Heart left ventricle (tissue), 13 donors: Measurements from ENCODE around the gene STEAP3.

Experiments used
- CTCF ChIP-seq, 12 donors: fragments of 200-600 bp; sonication (generic) in 4 of 12; IDR thresholded peaks; one replicate each; pipeline versions ENCODE4 v1.5.0 to v1.8.0; 2018 to 2022; ENCODE audit warnings: antibody characterized with exemption in 12 of 12, mild to moderate bottlenecking in 5 of 12
- POLR2A ChIP-seq, 2 donors: fragments of 450-650 bp; IDR thresholded peaks; one replicate each; pipeline ENCODE4 v1.6.1; 2017; ENCODE audit warnings: antibody characterized with exemption in 2 of 2, mild to moderate bottlenecking in 2 of 2, moderate library complexity in 2 of 2
- donor health status: ischemic (EF 13 %, LVEDD 7.1; RV severe dilation, severe dysfunction).
- donor health status: DM: no; HTN: yes; CAD: no.
- donor health status: DM: no; HTN: no; CAD: no.
- donor health status: ischemic (EF 25% LVEDD 6.9; RV normal size, moderate dysfunction).
- donor health status: ischemic (EF 25% LVEDD 5.7; RV mildly dilated, moderate dysfunction).
- donor health status: ischemic (EF 35%, LVEDD 5.7; RV mildly dilated, moderate dysfunction).
- donor health status: nonischemic (EF 11% LVEDD 7.7; RV severe dilation, severe dysfunction).
- donor health status: DM: yes; HTN: yes; CAD: no.
- donor health status: PGD.
- donor health status: ischemic (EF 29% LVEDD 5.4; RV normal size, mild dysfunction).
- donor health status: nonischemic (EF 23%, LVEDD 6.1; RV moderate dilation, normal function).

GRCh38 chr2:119294671-119295070 is 71.0 kb downstream of the STEAP3 start:
- no peak for TF ChIP-seq CTCF (IDR thresholded peaks at IDR 0.05)
- no peak for TF ChIP-seq POLR2A (IDR thresholded peaks at IDR 0.05)
